CD4-positive, alpha-beta T cell treated with Interleukin-6 at 100 ng/mL for 8 hours (primary cell): ENCODE measurements around the gene CAMKK1.
"Not testable (repeated sequence)": the region's sequence is repeated elsewhere in the genome, so short reads cannot be mapped to it uniquely, and the experiment has no call there.

Experiments used
- DNase-seq: peaks from one replicate; pipeline ENCODE4 v3.0.0-alpha.2; 2020; ENCODE audit warnings: mixed read lengths, low spot score

CAMKK1 gene

DNA sequence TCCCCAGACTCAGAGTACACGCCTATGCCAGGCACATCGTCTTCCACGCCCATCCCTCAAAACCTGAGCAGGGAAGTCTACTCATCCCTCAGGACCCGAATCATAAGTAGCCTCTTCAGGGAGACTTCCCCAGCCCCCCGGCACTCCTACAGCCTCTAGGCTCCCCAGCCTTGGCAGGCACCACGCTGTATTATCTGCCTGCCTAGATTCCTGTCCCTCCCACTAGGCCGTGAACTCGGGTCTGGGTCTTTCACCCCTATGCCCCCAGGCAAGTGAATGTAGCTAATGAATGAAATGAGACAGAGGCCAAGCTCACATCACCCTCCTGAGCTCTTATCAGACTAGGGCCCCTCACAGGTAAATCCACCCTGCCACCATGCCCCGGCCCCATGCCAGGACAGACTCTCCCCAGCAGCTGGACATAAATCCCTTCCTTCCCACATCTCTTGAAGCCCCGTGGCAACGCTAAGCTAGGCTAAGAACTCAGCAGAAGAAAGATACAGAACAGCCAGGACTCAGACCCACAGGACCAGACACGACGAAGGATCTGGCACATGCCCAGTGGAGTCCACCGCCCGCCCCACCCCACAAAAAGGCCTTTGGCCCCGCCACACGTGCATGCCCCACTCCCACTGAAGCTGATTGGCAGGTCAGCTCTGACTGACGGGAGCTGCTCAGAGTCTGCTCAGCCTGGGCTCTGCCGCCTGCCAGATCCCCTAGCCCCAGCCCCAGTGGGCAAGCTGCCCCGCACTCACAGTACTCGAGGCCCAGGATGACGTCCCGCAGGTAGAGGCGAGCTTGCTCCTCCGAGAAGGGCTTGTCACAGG is 13.0 kb downstream of the CAMKK1 start:
- no peak for DNase-seq

GRCh38 chr17:3879186-3879585 is 13.7 kb downstream of the CAMKK1 start:
- DNase-seq: no peak

- DNase-seq: no peak
Measured at GRCh38 chr17:3877220-3877619, 15.6 kb downstream of the CAMKK1 start.

DNA sequence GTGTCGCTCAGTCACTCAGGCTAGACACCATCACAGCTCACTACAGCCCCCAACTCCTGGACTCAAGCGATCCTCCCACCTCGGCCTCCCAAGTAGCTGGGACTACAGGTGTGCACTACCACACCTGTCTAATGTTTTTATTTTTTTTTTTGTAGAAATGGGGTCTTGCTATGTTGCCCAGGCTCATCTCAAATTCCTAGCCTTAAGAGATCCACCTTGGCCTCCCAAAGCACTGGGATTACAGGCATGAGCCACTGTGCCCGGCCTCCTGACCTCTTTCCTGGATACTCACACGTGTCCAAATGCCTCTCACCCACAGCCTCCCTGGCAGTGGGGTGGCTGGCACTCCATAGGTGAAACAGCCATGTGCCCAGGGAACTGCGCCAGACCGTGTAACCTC is 17.5 kb downstream of the CAMKK1 start:
- DNase-seq: no peak

DNA sequence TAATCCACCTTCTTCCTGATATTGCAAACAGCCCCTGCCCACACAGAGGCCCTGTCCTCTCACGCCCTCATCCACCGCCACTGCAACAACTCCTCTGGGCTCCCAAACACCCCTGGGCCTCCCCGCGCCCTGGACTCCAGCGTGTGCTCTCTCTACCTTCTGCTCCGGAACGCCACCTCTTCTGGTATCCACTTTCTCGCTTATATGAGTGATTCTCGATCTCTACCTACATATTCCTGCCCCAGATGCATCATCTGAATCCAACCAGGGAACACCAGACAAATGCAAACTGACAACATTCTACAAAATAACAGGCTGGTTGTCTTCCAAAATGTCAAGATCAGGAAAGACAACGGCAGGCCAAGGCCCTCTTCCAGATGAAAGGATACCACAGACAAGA is 19.0 kb downstream of the CAMKK1 start:
- no peak for DNase-seq

GRCh38 chr17:3870871-3871306 is 22.0 kb downstream of the CAMKK1 start:
- DNase-seq: no peak

DNA sequence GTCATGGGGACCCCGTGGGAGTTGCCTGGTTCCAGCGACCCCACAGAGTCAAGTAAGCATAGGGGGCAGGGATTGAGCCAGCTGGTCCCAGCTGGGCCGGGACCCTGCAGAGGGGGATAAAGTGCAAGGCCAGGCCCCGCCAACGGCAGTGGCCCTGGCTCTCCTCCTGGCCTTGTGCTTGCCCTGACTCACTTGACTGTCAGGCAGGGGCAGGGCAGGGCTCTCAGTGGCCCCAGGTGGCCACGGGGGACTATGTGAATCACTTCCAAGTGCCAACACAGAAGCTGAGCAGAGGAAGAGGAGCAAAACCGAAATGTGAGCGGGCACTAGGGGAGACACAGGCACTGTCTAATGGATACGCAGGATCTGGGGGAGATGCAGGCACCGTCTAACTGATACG is 25.2 kb downstream of the CAMKK1 start:
- DNase-seq: no peak

GRCh38 chr17:3867106-3867505 is 25.7 kb downstream of the CAMKK1 start:
- no peak for DNase-seq

DNA sequence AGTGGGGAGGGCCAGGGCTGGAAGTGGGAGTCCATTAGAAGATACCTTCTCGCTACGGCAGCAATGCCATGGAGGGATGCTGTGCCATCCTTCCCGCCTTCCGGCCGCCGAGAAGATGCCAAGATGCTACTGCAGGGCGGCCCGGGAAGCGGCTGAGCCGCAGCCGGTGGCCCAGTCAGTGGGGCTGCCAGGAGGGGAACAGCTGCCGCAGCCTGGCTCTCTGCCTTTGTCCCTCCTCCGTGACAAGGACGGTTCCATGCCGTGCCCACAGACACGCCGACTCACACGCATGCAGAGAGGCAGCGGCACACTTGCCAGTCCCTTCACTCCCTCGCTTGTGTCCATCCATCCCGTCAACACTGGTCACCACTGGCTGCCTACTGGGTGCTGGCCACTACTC is 26.6 kb downstream of the CAMKK1 start:
- no peak for DNase-seq

GRCh38 chr17:3865176-3865575 is 27.7 kb downstream of the CAMKK1 start:
- no peak for DNase-seq

- no peak for DNase-seq
Measured at GRCh38 chr17:3864534-3864933, 28.3 kb downstream of the CAMKK1 start.

- DNase-seq: no peak
Measured at GRCh38 chr17:3861761-3862681, 30.8 kb downstream of the CAMKK1 start.

- no peak for DNase-seq
Measured at GRCh38 chr17:3860939-3861700, 31.7 kb downstream of the CAMKK1 start.

GRCh38 chr17:3859940-3860339 is 32.9 kb downstream of the CAMKK1 start:
- no peak for DNase-seq

DNA sequence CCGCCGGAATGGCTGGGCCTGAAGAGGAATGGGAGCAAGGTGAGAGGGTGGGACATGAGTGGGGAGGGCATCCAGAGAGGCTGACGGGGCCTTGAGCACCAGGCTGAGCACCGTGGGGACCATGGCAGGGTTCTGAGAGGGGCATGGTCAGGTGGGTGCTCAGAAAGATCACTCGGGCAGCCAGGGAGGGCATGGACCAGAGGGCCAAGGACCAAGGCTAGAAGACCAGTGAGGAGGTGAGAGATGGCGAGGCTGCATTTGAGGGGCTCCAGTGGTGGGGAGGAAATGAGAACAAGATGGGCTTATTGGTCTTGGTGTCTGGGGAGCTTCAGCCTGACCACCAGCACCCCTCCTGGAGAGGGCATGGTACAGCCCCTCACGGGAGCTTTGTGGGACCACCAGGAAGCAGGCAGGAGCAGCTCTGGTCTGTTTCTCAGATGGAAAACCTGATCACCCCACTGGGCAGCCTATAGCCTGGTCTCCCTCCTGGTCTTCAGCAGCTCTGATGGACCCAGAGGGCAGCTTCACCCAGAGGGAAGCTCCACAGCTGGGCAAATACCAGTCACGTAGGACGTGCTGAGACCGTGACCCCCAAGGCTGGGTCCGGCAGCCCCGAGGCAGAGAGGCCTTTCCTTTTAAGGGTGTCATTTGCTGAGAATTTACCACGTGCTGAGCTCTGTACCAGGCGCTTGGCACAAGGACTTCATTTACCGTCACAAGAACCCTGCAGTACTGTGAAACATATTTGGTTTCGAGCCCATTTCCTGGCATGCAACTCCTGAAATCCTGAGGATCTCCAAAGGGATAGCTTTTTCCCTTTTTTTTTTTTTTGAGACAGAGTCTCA is 35.4 kb downstream of the CAMKK1 start:
- DNase-seq: no peak

DNA sequence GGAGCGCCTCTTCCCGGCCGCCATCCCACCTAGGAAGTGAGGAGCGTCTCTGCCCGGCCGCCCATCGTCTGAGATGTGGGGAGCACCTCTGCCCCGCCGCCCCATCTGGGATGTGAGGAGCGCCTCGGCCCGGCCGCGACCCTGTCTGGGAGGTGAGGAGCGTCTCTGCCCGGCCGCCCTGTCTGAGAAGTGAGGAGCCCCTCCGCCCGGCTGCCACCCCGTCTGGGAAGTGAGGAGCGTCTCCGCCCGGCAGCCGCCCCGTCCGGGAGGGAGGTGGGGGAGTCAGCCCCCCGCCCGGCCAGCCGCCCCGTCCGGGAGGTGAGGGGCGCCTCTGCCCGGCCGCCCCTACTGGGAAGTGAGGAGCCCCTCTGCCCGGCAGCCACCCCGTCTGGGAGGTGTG is 38.6 kb downstream of the CAMKK1 start:
- not testable (repeated sequence) for DNase-seq

GRCh38 chr17:3852561-3852960 is 40.3 kb downstream of the CAMKK1 start:
- no peak for DNase-seq

DNA sequence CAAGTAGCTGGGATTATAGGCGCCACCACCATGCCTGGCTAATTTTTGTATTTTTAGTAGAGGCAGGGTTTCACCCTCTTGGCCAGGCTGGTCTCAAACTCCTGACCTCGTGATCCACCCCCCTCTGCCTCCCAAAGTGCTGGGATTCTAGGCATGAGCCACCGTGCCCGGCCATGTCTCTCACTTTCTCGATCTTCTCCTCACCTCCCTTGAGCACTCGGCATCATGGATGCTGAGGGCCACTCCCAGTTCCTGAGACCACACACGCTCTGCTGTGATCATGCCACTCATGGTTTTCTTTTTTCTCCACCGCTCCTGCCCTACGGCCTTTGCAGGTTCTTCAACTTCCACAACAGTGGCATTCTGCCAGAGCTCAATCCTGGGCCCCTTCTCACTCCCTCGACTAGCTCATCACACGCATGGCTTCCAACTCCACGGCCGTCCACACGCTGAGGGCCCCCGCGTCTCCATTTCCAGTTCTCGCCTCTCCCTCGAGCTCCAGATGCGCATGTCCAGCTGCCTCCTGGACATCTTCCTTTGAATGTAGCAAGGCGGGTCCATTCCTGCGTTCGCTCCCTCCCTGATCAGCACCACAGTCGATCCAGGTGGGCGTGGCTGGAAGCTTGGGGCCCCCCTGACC is 41.3 kb downstream of the CAMKK1 start:
- no peak for DNase-seq

- DNase-seq: no peak
Measured at GRCh38 chr17:3848229-3848835, 44.5 kb downstream of the CAMKK1 start.

- no peak for DNase-seq
Measured at GRCh38 chr17:3847165-3847670, 45.6 kb downstream of the CAMKK1 start.
